Stimulated activated CD4-positive, alpha-beta T cell treated with anti-CD3 and anti-CD28 coated beads, Interleukin-4, amount 100 ng/mL, for 48 hours (primary cell): ENCODE measurements around the gene CCAR1.
"Not testable (repeated sequence)": the region's sequence is repeated elsewhere in the genome, so short reads cannot be mapped to it uniquely, and the experiment has no call there.

Source experiments
- DNase-seq, 2 donors: peaks; one replicate each; pipeline ENCODE4 v3.0.0-alpha.2; 2020; ENCODE audit warnings: low read depth in 2 of 2

The CCAR1 gene, protein sequence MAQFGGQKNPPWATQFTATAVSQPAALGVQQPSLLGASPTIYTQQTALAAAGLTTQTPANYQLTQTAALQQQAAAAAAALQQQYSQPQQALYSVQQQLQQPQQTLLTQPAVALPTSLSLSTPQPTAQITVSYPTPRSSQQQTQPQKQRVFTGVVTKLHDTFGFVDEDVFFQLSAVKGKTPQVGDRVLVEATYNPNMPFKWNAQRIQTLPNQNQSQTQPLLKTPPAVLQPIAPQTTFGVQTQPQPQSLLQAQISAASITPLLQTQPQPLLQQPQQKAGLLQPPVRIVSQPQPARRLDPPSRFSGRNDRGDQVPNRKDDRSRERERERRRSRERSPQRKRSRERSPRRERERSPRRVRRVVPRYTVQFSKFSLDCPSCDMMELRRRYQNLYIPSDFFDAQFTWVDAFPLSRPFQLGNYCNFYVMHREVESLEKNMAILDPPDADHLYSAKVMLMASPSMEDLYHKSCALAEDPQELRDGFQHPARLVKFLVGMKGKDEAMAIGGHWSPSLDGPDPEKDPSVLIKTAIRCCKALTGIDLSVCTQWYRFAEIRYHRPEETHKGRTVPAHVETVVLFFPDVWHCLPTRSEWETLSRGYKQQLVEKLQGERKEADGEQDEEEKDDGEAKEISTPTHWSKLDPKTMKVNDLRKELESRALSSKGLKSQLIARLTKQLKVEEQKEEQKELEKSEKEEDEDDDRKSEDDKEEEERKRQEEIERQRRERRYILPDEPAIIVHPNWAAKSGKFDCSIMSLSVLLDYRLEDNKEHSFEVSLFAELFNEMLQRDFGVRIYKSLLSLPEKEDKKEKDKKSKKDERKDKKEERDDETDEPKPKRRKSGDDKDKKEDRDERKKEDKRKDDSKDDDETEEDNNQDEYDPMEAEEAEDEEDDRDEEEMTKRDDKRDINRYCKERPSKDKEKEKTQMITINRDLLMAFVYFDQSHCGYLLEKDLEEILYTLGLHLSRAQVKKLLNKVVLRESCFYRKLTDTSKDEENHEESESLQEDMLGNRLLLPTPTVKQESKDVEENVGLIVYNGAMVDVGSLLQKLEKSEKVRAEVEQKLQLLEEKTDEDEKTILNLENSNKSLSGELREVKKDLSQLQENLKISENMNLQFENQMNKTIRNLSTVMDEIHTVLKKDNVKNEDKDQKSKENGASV

DNA sequence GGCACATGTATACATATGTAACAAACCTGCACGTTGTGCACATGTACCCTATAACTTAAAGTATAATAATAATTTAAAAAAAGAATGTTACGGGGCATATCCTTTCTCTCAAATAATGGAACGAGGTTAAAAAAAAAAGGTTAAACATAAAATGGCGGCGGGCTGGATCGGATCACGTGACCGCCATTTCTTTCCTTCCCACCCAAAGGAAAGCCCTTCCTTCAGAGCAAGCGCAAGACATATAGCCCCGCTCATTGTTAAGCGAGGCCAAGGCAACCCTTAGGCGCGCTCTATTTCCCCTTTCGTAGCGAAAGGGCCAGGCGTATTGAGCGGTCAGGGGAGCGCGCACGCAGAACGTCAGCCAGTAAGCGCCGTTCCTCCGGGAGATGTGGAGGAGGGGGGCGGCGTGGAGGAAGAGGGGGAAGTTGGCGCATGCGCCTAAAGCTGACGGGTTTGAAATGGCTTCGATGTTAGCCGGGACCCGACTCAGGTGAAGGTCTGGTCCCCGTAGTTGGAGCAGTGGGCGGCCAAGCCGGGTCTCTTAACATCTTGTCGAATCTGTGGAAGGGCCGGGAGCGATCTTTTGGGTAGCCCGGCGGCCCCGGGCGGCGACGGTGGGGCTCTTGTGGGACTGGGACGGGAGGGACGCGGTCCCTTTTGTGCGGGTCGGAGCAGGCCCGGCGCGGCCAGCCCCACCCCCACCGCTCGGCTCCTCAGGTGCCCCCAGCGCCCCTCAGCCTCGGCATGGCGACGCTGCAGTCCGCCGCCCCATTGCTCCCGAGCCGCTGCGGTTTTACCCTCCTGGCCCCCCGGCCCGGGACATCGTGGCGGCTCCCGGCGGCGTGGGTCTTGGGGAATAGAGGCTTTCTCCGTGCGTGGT is at the start of gene CCAR1:
CCAR1 (plus strand) TSS at position 447 of the 880 bp plus-strand sequence. CDS start 1,266 bp downstream, outside the sequence.
- peak; percentile 95 to 97 for DNase-seq

DNA sequence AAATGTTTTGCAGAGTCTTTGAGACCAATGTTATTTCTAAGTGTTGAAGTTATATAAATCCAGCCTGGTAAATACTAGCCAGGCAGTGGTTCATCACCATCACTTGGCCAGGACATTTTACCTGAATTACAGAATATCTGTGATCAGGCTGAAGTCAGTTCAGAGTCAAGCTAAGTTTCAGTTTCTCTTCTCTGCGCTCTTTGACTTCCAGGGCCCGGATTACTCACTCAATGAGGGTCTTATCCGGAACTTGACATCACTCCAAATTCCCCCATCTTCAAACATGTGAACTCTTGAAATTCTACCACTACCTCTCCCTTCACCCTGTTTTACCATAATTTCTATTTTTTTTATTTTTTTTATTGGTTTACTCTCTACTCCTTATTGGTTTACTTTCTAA is 36.6 kb upstream of the CCAR1 start:
- no peak for DNase-seq

DNA sequence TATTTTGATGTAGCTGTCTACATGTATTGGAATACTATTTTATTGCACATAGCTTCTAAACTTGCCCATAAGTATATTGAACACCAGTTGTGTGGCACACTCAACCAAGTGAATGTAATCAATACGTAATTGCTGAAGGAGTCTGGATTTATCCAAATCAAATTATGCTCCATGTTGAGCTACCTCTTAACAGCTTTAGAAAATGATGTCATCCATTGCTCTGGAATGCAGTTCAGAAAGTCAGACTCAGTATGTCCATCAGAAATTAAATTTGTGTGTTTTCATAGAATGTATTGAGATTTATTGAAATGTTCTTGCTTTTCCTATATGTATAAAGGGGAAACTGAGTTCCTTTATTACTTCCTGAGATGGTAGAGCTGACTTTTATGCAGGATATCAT is 25.0 kb upstream of the CCAR1 start:
- no peak for DNase-seq

DNA sequence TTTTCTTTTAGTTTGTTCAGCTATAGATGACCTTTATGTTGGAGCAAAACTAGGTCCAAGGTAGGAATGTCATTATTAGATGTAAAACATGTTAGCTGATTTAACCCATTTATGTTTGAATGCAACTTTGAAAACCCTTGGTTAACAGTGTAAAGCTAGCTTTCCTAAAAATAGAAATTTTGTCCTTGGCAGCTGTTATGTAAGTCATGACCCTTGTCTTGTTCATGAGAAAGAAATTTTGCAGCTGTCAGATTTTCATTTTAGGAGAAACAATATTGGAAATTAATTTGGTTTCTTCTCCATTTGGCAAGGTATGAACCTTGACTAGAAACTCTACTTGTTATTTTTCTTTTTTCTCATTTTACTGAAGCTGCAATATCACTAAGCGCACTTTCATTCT is 23.9 kb upstream of the CCAR1 start:
- DNase-seq: no peak

DNA sequence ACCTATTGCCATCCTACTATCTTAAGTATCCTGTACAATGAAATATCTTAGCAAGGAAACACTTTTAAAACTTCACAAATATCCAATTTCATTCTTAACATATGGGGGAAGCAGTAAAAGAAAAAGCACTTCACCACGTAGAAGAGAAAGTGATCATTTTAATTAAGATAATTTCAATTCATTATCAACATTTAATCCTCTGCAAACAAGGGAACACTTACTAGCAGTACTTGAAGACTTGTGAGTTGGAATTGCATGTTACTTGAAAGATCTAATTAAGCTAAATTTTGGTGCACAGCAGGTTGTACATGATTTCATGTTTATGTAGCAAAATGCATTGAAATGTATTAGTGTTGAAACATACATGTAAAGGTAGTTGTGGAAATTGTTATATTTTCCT is 20.8 kb upstream of the CCAR1 start:
- no peak for DNase-seq

DNA sequence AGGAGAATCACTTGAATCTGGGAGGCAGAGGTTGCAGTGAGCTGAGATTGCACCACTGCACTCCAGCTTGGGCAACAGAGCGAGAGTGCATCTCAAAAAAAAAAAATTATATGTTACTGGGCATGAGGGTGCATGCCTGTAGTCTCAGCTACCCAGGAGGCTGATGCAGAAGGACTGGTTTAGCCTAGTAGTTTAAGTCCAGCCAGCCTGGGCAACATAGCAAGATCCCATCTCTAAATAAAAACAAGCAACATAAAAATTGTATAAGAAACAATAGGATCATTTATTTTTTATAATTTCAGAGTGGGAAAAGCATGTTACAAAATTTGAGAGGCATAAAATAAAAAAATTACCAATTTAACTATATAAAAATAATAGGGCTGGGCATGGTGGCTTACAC is 15.5 kb upstream of the CCAR1 start:
- no peak for DNase-seq

DNA sequence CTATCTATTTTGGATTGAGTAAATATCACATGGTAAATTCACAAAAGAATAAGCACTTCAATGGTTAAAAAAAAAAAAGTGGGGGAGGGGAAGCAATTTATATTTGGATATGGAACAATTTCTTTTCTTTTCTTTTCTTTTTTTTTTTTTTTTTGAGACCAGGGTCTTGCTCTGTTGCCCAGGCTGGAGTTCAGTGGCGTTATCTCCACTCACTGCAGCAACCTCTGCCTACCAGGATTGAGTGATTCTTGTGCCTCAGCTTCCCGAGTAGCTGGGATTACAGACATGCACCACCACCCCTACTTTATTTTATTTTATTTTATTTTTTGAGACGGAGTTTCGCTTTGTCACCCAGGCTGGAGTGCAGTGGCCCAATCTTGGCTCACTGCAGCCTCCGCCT is 12.1 kb upstream of the CCAR1 start:
- not testable (repeated sequence) for DNase-seq

DNA sequence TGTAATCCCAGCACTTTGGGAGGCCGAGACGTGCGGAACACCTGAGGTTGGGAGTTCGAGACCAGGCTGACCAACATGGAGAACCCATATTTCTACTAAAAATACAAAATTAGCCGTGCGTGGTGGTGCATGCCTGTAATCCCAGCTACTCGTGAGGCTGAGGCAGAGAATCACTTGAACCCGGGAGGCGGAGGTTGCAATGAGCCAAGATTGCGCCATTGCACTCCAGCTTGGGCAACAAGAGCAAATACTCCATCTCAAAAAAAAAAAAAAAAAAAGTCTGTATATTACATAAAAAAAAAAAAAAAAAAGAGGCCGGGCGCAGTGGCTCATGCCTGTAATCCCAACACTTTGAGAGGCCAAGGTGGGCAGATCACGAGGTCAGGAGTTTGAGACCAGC is 8.0 kb upstream of the CCAR1 start:
- not testable (repeated sequence) for DNase-seq

DNA sequence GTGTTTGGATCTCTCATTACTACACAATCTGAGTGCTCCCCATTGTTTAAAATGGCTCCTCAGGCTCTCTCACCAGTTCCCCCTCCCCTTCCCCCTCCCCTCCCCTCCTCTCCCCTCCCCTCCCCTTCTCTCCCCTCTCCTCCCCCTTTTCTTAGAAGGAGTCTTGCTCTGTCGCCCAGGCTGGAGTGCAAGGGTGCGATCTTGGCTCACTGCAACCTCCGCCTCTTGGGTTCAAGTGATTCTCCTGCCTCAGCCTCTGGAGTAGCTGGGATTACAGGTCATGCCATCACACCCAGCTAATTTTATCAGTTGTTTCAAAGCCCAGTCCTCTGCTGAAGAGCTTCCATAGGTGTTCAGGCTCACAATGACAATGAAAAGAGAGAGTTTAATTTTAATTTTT is 3.6 kb upstream of the CCAR1 start:
- DNase-seq: no peak

DNA sequence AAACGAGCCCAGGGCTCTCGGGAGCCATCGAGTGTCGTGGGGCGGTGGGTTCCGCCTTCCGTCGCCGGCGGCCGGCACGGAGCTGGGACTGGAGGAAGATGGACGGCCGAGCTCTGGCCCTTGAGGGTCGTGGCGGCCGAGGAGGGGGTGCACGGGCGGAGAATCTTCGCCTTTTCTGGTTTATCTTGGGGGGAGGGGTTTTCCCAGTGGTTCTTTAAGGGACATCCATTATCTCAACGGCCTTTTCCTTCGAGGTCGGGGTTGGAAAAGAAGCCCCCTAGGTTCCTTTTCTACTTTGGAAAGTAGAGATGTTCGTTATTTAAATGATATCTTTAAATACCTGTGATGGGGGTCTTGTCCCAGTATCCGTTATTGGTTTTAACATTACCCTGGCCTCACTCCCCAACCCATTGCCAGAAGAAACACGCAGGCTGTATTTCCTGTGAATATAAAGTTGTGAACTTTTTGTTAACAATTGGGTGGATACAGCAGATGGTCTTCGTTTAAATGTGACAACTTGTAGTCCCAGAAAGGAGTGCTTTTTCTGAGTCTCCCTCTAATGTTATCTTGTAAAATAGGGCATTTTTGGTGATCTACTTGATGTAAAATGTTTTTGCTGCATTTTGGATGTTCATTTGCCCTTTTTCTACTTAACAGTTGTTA is 765 bp downstream of the CCAR1 start:
- DNase-seq: no peak

DNA sequence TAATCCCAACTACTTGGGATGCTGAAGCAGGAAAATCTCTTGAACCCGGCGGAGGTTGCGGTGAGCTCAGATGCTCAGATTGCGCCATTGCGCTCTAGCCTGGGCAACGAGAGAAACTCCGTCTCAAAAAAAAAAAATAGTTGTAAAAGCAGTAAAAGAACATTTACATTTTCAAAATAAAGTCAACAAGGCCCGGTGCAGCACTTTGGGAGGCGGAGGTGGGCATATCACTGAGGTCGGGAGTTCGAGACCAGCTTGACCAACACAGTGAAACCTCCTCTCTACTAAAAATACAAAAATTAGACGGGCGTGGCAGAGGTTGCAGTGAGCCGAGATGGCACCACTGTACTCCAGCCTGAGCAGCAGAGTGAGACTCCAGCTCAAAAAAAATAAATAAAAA is 4.0 kb downstream of the CCAR1 start:
- DNase-seq: no peak

DNA sequence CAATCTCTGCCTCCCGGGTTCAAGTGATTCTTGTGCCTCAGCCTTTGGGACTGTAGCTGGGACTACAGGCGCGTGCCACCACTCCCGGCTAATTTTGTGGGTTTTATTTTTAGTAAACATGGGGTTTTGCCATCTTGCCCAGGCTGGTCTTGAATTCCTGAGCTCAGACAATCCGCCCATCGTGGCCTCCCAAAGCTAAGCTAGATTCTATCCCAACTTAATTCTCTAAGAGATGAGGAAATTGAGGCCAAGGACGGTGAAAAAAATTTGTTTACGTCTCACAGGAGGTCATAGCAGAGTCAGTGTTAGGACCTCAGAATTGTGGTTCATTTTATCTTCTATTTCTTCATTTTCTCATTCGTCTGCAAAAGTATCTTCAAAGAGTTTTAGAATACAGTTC is 6.1 kb downstream of the CCAR1 start:
- DNase-seq: no peak

DNA sequence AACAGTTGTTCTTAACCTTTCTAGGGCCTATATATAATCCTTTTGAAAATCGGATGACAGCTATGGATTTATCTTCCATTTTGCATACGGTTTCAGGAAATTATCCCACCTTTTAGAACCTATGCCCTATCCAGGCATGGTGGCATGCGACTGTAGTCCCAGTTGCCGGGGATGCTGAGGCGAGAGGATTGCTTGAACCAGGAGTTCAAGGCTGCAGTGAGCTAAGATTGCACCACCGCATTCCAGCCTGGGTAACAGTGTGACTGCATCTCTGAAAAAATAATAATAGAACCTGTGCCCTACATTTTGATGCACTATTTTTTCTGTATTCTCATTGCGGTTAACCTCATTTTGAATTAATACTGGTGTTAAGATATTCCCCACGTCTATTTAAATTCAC is 11.6 kb downstream of the CCAR1 start:
- no peak for DNase-seq

DNA sequence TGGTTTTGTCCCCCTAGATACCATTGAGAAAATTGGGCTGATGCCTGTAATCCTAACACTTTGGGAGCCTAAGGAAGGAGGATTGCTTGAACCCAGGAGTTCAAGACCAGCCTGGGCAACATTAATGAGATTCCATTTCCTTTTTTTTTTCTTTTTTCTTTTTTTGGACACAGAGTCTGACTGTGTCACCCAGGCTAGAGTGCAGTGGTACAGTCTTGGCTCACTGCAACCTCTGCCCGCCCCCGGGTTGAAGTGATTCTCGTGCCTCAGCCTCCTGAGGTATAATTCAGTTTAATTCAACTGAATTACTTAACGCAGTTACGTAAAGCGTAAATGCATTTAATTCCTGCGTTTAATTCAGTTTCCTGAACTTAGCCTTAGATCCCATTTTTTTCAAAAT is 13.3 kb downstream of the CCAR1 start:
- DNase-seq: no peak

DNA sequence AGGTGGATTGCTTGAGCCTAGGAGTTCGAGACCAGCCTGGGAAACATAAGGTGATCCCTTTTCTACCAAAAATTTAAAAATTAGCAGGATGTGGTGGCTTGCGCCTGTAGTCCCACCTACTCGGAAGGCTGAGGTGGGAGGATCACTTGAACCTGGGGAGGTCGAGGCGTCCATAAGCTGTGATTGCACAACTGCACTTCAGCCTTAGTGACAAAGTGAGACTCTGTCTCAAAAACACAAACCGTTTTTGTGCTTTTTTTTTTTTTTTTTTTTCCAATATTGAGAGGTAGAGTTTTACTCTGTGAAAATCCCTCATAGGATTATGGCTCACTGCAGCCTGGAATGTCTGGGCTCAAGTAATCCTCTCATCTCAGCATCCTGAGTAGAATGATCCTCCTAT is 14.1 kb downstream of the CCAR1 start:
- DNase-seq: no peak

DNA sequence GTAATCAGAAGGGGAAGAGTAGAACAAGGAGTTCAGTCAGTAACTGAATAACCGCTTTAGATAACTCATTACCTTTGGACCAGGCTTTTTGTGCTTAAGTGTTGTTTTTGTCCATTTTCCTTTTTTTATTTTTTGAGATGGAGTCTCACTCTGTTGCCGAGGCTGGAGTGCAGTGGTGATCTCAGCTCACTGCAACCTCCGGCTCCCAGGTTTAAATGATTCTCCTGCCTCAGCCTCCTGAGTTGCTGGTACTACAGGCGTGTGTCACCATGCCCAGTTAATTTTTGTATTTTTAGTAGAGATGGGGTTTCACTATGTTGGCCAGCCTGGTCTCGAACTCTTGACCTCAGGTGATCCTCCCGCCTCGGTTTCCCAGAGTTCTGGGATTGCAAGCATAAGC is 14.7 kb downstream of the CCAR1 start:
- DNase-seq: not testable (repeated sequence)

DNA sequence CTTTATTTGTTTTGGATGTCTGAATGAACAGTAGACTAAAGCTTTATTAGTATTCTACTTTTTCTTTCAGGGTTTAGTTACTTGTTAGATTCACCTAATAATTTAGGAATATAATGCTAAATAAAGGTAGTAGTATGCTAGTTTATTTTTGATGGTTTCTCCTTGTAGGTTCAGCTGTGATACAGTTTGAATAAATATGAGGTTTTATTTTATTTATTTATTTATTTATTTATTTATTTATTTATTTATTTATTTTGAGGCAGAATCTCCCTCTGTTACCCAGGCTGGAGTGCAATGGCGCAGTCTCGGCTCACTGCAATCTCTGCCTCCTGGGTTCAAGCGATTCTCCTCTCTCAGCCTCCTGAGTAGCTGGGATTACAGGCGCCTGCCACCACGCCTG is 19.6 kb downstream of the CCAR1 start:
- not testable (repeated sequence) for DNase-seq

DNA sequence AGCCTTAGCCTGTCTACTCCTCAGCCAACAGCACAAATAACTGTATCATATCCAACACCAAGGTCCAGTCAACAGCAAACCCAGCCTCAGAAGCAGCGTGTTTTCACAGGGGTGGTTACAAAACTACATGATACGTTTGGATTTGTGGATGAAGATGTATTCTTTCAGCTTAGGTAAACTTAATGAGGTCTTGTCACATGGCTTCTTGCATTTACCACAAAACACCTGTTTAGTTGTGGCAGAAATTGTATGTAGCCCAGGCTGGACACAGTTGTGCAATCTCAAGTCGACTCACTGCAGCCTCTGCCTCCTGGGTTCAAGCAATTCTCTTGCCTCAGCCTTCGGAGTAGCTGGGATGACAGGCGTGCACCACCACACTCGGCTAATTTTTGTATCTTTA is 21.4 kb downstream of the CCAR1 start:
- DNase-seq: no peak

DNA sequence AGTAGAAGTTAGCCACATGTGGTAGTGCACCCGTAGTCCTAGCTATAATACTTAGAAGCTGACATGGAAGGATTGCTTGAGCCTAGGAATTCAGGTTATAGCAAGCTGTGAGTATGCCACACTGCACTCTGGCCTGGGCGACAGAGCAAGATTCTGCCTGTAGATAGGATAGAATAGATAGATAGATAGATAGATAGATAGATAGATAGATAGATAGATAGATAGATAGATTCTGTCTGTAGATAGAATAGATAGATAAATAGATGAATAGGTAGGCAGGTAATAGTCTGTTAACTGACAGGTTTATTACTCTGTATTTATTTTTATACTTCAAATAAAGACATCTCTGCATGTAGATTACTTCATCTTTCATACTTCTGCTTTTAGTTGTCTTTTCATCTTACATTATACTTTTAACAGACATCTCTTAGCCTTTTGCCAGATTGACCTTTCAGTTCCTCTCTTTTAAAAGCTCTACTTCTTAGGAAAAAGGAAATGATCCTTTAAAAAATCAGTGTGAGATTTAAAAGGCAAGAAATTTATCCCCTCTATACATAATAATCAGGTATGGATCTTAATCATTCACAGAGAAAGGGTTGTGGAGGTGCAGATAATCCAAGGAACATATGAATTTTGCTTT is 31.8 kb downstream of the CCAR1 start:
- DNase-seq: no peak

DNA sequence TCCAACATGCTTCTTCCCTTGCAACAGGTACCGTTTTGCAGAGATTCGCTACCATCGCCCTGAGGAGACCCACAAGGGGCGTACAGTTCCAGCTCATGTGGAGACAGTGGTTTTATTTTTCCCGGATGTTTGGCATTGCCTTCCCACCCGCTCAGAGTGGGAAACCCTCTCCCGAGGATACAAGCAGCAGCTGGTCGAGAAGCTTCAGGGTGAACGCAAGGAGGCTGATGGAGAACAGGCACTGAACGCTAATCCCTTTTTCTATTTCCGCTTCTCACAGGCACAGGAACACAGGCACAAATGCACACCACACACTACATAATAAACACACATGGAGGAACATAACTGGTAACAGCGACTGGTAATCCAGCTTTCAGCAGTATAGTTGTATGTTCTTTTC is 35.2 kb downstream of the CCAR1 start:
- no peak for DNase-seq
